IgD-negative memory B cell (primary cell): ENCODE results near the gene RPUSD2. TPM values are rescaled to one million over a fixed set of nuclear protein-coding genes. Genes with fewer than 3 reads are reported as not detected.
A peak's percentile ranks its signal among the peaks of the same experiment; 100 is the strongest.

ENCODE experiments used
- H3K27ac Mint-ChIP-seq, 3 donors: one replicate each; pipeline ENCODE4 v1.8.0; 2020 to 2022; ENCODE audit warnings: mild to moderate bottlenecking in 3 of 3, mixed read lengths in 3 of 3, moderate library complexity in 1 of 3
- H3K27me3 Mint-ChIP-seq: one replicate; pipeline ENCODE4 v1.8.0; 2021; ENCODE audit warnings: mixed read lengths
- H3K36me3 Mint-ChIP-seq: one replicate; pipeline ENCODE4 v1.8.0; 2020; ENCODE audit warnings: mild to moderate bottlenecking, mixed read lengths
- H3K4me1 Mint-ChIP-seq, 3 donors: one replicate each; pipeline ENCODE4 v1.8.0; 2020 to 2022; ENCODE audit warnings: mixed read lengths in 3 of 3, mild to moderate bottlenecking in 1 of 3
- H3K4me3 Mint-ChIP-seq, 4 donors: one replicate each; pipeline ENCODE4 v1.8.0; 2020 to 2022; ENCODE audit warnings: mild to moderate bottlenecking in 4 of 4, mixed read lengths in 4 of 4, moderate library complexity in 3 of 4
- H3K9me3 Mint-ChIP-seq, 3 donors: one replicate each; pipeline ENCODE4 v1.8.0; 2020 to 2021; ENCODE audit warnings: mixed read lengths in 3 of 3, mild to moderate bottlenecking in 1 of 3
- polyA plus RNA-seq: library from polyadenylated mRNA; unstranded; fragments of 300-500 nt; fragmentation: Illumina TruSeq; gene quantifications from one replicate; pipeline ENCODE4 v1.2.3, GENCODE V29; 2021

The RPUSD2 gene
- polyA plus RNA-seq, 1 donor from 2014 or later = 19.7 TPM

DNA sequence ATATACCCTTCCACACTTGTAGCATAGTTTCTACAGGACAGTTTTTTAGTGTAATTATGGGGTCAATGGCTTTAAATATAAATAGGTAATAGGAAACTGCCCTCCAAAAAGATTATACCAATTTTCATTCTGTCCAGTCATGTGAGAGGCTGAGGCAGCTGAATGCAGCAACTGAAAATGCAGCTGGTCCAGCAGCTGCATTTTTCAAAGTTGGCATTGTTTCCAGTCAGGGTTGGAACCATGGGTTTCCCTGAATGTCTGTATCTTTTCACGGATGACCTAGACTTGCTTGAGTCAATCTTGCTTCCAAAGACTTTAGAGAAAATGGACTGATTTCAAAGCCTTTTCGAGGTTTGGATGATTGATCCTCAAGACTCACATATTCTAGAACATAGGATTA lies 15.1 kb downstream of the RPUSD2 start:
- no peak overlapping the region for H3K4me3 Mint-ChIP-seq
- no peak overlapping the region for H3K27ac Mint-ChIP-seq
- no peaks in the 10 kb centered on the region for H3K9me3 Mint-ChIP-seq

DNA sequence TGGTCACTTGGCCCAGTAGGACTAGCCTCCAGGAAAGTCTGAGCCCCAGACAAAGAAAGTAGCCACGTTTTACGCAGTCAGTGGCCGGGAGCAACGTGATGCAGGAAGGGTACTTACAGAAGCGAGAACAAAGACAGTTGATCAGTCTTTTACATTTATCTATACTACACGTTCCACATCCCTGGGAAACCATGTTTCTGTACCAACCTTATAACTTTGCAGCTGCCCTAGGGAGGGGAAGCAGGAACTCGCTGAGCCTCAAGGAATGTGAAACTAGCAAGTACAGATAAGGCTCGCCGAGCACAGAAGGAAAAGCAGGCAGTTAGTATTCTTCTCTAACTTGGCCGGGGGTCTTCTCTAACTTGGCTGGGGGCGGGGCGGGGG lies 21.6 kb downstream of the RPUSD2 start:
- H3K4me1 Mint-ChIP-seq = peaks cover 15 to 24% (median 19%) of the 10 kb centered on the region in 3 donors
- H3K27me3 Mint-ChIP-seq = no peaks in the 10 kb centered on the region
- H3K27ac Mint-ChIP-seq = peak overlapping the region in 2 of 3 donors; percentile 10 to 80
- H3K4me3 Mint-ChIP-seq = peak overlapping the region; percentile 13 to 93 (median 90)
- no peaks in the 10 kb centered on the region for H3K36me3 Mint-ChIP-seq
- H3K9me3 Mint-ChIP-seq = no peaks in the 10 kb centered on the region

More for the DNA sequence above, 15.1 kb downstream of the RPUSD2 start:
- Mint-ChIP-seq H3K4me1 (peaks cover 0 to under 1% (median 0%) of the 10 kb centered on the region in 3 donors), H3K36me3 (peaks cover 1% of the 10 kb centered on the region), H3K27me3 (no peaks in the 10 kb centered on the region)

DNA sequence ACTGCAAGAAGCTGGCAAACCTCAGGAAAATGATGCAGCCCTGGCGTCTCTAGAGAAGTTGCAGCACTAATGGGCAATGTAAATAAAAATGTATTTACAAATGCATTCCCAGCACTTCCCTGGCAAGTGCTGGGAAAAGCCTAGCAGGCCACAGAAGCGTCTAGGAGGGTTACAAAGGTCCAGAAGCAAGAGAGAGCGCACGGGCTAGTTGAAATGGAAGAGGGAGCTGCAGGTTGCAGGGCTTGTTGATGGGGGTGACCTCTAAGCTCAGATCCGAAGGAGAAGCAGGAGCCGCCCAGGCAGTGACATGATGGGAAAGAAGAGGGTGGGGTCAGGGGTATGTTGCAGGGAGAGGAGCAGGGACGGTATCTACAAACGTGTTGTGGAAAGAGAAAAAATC lies 22.3 kb downstream of the RPUSD2 start:
- Mint-ChIP-seq H3K4me1 (peaks cover 15 to 24% (median 19%) of the 10 kb centered on the region in 3 donors), H3K27ac (no peak overlapping the region), H3K27me3 (no peaks in the 10 kb centered on the region), H3K9me3 (no peaks in the 10 kb centered on the region), H3K4me3 (peak overlapping the region in 2 of 4 donors; percentile 13 to 37), H3K36me3 (no peaks in the 10 kb centered on the region)

DNA sequence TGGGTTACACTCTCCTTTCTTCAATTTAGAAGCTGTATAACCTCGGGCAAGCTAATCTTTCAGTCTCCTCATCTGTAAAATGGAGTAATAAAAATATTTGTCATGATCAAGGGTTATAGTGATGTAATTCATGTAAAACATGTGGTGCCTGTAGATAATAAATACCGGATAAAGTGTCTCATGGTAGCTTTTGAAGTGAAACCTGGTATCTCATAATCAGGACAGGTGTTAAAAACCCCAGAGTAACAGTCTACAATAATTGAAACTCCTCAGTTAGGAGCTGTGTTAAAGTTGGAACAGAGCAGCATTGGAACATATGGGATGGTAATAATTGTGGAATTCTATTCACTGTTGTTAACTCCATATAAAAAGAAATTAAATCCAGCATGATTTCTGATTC lies 24.1 kb downstream of the RPUSD2 start:
- Mint-ChIP-seq H3K9me3 (no peaks in the 10 kb centered on the region), H3K4me1 (peaks cover 15 to 24% (median 19%) of the 10 kb centered on the region in 3 donors), H3K27ac (peak overlapping the region; percentile 94 to 99 (median 98)), H3K27me3 (no peaks in the 10 kb centered on the region), H3K4me3 (peak overlapping the region; percentile 58 to 97 (median 92)), H3K36me3 (no peaks in the 10 kb centered on the region)

DNA sequence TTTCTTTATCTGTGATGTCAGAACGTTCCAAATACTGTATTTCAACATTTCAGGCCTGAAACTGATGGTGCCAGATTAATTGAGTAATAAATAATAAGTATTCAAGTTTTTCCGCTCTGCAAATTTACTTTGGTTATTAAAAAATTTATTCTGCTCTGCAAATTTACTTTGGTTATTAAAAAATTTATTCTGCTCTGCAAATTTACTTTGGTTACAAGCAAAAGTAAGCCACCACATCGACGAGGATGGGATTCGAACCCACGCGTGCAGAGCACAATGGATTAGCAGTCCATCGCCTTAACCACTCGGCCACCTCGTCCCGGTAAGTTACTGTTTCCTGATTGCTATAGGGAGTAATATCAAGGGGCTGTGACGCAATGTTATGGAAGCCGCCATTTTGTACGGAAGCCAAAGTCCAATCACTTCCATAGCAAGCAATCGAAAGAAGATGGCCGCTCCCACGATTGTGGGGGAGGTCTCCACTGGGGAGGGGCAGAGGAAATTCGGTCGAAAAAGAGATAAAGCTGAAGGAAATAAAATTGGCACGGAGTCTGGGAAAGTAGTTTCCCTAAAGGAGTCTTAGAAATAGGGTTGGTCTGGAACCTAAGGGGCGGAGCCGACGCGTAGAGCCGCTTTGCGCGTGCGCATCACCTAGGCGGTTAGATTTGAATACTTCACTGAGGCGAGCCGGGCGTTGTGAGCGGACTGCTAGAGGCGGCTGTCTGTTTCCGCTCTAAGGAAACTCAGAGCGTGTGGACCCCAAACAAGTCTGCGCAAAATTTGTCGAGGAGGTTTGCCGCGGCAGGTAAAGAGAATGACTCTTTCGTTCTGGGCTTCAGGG lies 24.7 kb downstream of the RPUSD2 start, which contains the start of gene KNL1:
Gene KNL1 (plus strand): TSS at position 662 of the 841 bp plus-strand sequence. CDS start 8,683 bp downstream, outside the sequence.
- peaks cover 15 to 24% (median 19%) of the 10 kb centered on the region in 3 donors for H3K4me1 Mint-ChIP-seq
- peak within 1 kb of the TSS; percentile 94 to 99 (median 98) for H3K27ac Mint-ChIP-seq
- H3K27me3 Mint-ChIP-seq = no peaks in the 10 kb centered on the region
- H3K4me3 Mint-ChIP-seq = peak within 1 kb of the TSS; percentile 90 to 99 (median 96)
- H3K9me3 Mint-ChIP-seq = no peaks in the 10 kb centered on the region
- H3K36me3 Mint-ChIP-seq = no peaks in the 10 kb centered on the region

DNA sequence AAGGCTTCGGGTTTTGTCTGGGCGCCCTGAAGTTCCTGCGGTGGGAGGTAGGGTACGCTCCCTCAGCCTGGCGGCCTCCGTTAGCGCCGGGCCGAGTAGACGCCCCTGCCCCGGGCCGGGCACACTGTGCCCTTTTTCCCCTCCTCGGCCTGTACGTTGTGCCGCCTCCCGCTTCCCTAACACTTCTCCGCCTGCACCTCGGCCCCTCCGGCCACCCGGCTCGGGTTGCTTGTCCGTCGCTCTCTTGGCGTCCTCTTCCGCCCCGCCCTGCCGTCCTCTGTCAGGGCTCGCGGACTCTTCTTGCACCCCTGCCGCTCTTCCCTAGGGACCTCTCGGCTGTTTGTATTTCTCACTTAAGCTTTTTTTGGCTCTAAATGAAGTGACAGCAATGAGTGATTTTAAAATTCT lies 25.3 kb downstream of the RPUSD2 start:
- Mint-ChIP-seq H3K36me3 (no peaks in the 10 kb centered on the region), H3K27ac (peak overlapping the region; percentile 94 to 99 (median 98))

DNA sequence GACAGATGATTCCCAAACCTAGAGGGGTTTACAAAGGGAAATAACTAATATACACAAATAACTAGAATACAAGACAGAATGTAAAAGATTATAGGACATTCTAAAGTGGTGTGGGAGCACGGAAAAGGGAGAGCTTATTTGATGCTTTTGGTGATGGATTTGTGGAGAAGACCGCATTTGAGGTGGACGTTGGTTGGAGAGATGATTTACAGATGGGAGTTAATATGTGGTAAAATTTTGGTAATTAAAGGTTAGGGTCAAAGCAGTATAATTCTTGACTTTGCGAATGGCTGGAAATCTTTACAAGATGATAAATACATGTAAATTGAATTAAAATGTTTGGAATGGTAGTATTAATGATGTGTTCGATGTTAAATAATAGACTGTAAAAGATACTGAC lies 26.1 kb downstream of the RPUSD2 start:
- no peaks in the 10 kb centered on the region for H3K27me3 Mint-ChIP-seq
- H3K9me3 Mint-ChIP-seq = no peaks in the 10 kb centered on the region
- no peaks in the 10 kb centered on the region for H3K36me3 Mint-ChIP-seq
- H3K4me1 Mint-ChIP-seq = peaks cover 12 to 19% (median 14%) of the 10 kb centered on the region in 3 donors
- H3K4me3 Mint-ChIP-seq = peak overlapping the region; percentile 53 to 99 (median 92)
- H3K27ac Mint-ChIP-seq = peak overlapping the region in 1 of 3 donors; percentile 94

More for the DNA sequence above, 25.3 kb downstream of the RPUSD2 start:
- H3K4me1 Mint-ChIP-seq = peaks cover 15 to 24% (median 19%) of the 10 kb centered on the region in 3 donors
- H3K9me3 Mint-ChIP-seq = no peaks in the 10 kb centered on the region
- H3K4me3 Mint-ChIP-seq = peak overlapping the region; percentile 90 to 99 (median 96)
- H3K27me3 Mint-ChIP-seq = no peaks in the 10 kb centered on the region

DNA sequence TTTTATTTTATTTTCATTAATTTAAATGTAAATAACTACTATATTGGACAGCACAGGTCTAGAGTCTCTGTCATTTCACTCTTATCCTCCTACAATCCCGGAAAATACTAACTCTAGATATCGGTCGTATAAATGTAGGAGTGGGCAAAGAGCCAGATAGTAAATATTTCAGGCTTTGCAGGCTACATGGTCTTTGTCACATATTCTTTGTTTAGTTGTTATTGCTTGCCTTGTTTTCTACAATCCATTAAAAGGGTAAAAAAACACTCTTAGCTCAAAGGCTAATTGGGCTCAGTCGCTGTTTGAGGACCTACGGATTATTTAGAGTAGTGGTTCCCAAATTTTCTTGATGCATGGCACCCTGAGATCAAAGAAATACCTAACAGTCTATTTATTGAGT lies 26.7 kb downstream of the RPUSD2 start:
- H3K4me3 Mint-ChIP-seq = peak overlapping the region in 2 of 4 donors; percentile 33 to 55
- H3K27ac Mint-ChIP-seq = no peak overlapping the region
- no peaks in the 10 kb centered on the region for H3K9me3 Mint-ChIP-seq
- peaks cover 13 to 24% (median 14%) of the 10 kb centered on the region in 3 donors for H3K4me1 Mint-ChIP-seq
- no peaks in the 10 kb centered on the region for H3K36me3 Mint-ChIP-seq
- H3K27me3 Mint-ChIP-seq = no peaks in the 10 kb centered on the region

DNA sequence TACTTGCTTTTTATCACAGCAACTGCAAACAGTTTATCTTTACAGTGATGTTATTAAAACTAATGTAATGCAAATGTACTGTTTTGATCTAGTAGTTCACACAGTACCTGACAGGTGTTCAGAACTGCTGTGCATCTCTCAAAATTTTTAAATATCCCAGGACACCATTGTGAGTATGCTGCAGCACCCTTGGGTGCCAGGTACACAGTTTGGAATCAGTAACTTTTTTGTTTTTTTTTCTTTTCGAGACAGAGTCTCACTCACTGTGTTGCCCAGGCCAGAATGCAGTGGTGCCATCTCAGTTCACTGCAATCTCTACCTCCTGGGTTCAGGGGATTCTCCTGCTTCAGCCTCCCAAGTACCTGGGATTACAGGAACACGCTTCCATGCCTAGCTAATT lies 27.9 kb downstream of the RPUSD2 start:
- no peak overlapping the region for H3K27ac Mint-ChIP-seq
- H3K36me3 Mint-ChIP-seq = no peaks in the 10 kb centered on the region
- H3K4me3 Mint-ChIP-seq = peak overlapping the region in 1 of 4 donors; percentile 31
- no peaks in the 10 kb centered on the region for H3K27me3 Mint-ChIP-seq
- H3K4me1 Mint-ChIP-seq = peaks cover 13 to 21% (median 13%) of the 10 kb centered on the region in 3 donors
- no peaks in the 10 kb centered on the region for H3K9me3 Mint-ChIP-seq

DNA sequence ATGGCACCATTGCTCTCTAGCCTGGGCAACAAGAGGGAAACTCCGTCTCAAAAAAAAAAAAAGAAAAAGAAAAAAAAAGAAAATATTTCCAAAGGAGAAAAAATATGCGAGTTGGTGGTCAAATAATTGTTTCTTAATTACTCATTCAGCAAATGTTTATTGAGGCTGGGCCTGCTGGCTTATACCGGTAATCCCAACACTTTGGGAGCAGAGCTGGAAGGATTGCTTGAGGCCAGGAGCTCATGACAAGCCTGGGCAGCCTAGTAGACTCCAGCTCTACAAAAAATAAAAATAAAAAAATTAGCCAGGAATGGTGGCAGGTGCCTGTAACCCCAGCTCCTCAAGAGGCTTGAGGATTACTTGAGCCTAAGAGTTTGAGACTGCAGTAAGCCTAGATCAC lies 29.0 kb downstream of the RPUSD2 start:
- peaks cover 11 to 21% (median 12%) of the 10 kb centered on the region in 3 donors for H3K4me1 Mint-ChIP-seq
- no peaks in the 10 kb centered on the region for H3K9me3 Mint-ChIP-seq
- H3K36me3 Mint-ChIP-seq = peaks cover 1% of the 10 kb centered on the region
- no peaks in the 10 kb centered on the region for H3K27me3 Mint-ChIP-seq
- no peak overlapping the region for H3K4me3 Mint-ChIP-seq
- H3K27ac Mint-ChIP-seq = peak overlapping the region in 1 of 3 donors; percentile 44

DNA sequence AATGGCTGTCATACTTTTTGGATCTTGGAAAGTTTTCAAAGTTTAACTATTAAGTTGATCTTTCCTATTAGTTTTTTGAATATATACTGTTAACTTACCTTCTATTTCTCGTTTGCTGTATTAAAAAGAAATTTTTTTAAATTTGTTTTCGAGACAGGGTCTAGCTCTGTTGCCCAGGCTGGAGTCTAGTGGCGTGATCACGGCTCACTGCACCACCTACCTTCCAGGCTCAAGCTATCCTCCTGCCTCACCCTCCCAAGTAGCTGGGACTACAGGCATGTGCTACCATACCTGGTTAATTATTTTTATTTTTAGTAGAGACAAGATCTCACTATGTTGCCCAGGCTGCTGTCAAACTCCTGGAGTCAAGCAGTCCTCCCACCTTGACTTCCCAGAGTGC lies 29.6 kb downstream of the RPUSD2 start:
- no peak overlapping the region for H3K4me3 Mint-ChIP-seq
- H3K9me3 Mint-ChIP-seq = no peaks in the 10 kb centered on the region

DNA sequence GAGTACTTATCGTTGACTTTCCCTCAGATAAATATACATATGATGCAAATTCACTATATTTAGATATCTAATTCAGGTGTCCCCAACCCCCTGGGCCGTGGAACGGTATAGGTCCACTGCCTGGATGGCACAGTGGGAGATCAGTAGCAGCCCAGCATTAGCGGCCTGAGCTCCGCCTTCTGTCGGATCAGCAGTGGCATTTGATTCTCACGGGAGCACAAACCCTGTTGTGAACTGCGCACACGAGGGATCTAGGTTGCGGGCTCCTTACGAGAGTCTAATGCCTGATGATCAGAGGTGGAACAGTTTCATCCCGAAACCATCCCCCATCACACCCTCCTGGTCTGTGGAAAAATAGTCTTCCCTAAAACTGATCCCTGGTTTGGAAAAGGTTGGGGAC lies 31.9 kb downstream of the RPUSD2 start:
- Mint-ChIP-seq H3K4me1 (peaks cover 0 to 6% (median 1%) of the 10 kb centered on the region in 3 donors), H3K4me3 (peak overlapping the region in 1 of 4 donors; percentile 38), H3K36me3 (peaks cover 1% of the 10 kb centered on the region), H3K27me3 (no peaks in the 10 kb centered on the region), H3K9me3 (no peaks in the 10 kb centered on the region), H3K27ac (no peak overlapping the region)

More for the DNA sequence above, 29.6 kb downstream of the RPUSD2 start:
- Mint-ChIP-seq H3K27ac (no peak overlapping the region), H3K36me3 (peaks cover 1% of the 10 kb centered on the region), H3K27me3 (no peaks in the 10 kb centered on the region), H3K4me1 (peaks cover 7 to 19% (median 9%) of the 10 kb centered on the region in 3 donors)

DNA sequence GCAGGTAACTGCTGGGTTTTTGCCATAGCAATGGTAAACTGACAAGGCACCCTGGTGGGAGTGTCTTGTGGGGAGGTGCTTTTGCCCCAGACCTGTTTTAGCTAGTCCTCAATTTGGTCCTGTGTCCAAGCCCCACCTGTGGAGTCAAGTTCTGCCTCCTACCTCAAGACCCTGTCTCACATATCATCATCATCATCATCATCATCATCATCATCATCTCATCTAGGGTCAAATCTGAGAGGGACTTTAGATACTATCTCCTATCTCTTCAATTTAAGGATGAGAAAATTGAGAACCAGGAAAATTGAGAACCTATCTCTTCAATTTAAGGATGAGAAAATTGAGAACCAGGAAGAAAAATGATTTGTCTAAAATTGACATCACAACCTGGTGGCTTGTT lies 34.8 kb downstream of the RPUSD2 start:
- peaks cover 0 to 6% (median 1%) of the 10 kb centered on the region in 3 donors for H3K4me1 Mint-ChIP-seq
- H3K36me3 Mint-ChIP-seq = peaks cover 1% of the 10 kb centered on the region

DNA sequence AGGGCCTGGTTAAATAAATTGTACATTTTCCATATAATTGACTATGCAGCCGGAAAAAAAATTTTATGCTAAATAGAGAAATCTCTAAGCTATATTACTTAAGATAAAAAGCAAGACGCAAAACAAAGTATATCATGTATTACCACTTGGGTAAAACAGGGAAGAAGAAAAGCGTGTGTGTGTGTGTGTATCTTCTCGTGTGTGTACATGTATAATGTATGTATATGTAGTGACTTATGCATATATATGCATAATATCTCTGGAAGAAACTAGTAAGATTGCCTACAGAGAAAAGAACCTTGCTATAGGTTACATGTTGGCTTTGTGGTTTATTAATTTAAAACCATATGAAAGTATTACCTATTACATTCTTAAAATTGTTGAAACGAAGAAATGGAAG lies 44.0 kb downstream of the RPUSD2 start:
- no peak overlapping the region for H3K4me3 Mint-ChIP-seq
- H3K4me1 Mint-ChIP-seq = peaks cover 0 to 3% (median 2%) of the 10 kb centered on the region in 3 donors
- no peaks in the 10 kb centered on the region for H3K36me3 Mint-ChIP-seq
- no peak overlapping the region for H3K27ac Mint-ChIP-seq
- no peaks in the 10 kb centered on the region for H3K27me3 Mint-ChIP-seq
- H3K9me3 Mint-ChIP-seq = no peaks in the 10 kb centered on the region

More for the DNA sequence above, 34.8 kb downstream of the RPUSD2 start:
- no peak overlapping the region for H3K4me3 Mint-ChIP-seq
- no peaks in the 10 kb centered on the region for H3K9me3 Mint-ChIP-seq
- H3K27ac Mint-ChIP-seq = no peak overlapping the region
- H3K27me3 Mint-ChIP-seq = no peaks in the 10 kb centered on the region

DNA sequence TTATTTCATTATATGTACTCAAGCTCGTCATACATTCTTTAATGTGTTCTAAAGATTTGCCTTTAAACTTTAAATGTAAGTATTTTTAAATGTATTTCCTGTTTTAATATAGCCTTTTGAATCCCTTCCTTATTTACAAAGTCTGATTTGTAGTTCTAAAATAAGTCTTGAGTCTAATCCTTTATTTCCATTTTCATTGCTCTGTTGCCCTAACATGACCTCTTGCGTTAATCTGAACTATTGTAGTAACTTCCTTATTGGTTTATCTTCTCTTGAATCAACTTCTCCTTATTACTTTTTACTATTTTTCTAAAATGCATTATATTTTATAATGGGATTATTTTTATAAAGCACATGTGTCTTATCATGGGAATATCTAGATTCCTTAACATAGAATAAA lies 48.9 kb downstream of the RPUSD2 start:
- H3K4me3 Mint-ChIP-seq = no peak overlapping the region
- H3K27ac Mint-ChIP-seq = no peak overlapping the region
- peaks cover 0 to 3% (median 2%) of the 10 kb centered on the region in 3 donors for H3K4me1 Mint-ChIP-seq
- H3K9me3 Mint-ChIP-seq = no peaks in the 10 kb centered on the region
- H3K36me3 Mint-ChIP-seq = peaks cover 2% of the 10 kb centered on the region
- H3K27me3 Mint-ChIP-seq = no peaks in the 10 kb centered on the region
